HG03060 (cell line): Measurements from ENCODE around the gene ZBTB38.
A peak's percentile ranks its signal among the peaks of the same experiment; 100 is the strongest.

ENCODE experiments used
- ATAC-seq: cut with Tn5 transposase; IDR thresholded peaks from one replicate; pipeline ENCODE4 v1.9.1; 2021; ENCODE audit warnings: low read depth, moderate number of reproducible peaks; ENCODE audit not compliant: unreplicated experiment

Gene ZBTB38

DNA sequence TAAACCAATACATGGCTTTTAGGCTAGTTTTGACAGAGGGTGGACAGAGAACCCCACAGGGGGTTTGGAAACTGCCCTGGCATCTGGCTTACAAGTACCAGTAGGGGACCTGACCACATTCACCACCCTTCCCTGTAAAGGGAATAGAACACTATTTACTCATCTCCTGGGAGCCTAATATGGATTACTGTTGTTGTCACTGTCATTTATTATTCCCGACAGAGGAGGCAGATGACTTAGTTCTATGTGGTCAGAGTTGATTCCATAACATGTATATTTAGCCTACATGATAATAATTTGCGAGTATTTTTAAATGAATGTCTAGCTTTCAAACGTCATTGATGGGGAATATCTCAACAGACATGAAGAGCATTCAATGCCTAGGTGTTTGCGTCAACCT is 15.9 kb downstream of the ZBTB38 start:
- ATAC-seq: no peak

DNA sequence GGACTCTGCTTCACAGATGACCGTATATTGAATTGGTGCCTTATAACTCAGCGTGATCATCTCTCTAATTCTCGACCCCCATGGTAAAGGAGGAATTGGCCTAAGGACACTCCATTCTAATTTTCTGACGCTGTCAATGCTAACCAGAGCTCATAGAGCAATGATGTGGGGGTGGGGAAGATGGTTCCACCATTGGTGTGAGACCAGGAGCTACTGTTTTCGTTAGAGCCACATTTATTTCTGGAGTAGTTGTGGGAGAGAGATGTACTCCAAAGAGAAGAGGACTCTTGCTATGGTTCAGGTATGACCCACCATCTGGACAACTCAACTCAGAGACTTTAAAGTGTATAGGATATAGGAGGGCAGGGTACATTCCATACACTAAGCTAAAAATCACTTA is 16.3 kb downstream of the ZBTB38 start:
- ATAC-seq: no peak

DNA sequence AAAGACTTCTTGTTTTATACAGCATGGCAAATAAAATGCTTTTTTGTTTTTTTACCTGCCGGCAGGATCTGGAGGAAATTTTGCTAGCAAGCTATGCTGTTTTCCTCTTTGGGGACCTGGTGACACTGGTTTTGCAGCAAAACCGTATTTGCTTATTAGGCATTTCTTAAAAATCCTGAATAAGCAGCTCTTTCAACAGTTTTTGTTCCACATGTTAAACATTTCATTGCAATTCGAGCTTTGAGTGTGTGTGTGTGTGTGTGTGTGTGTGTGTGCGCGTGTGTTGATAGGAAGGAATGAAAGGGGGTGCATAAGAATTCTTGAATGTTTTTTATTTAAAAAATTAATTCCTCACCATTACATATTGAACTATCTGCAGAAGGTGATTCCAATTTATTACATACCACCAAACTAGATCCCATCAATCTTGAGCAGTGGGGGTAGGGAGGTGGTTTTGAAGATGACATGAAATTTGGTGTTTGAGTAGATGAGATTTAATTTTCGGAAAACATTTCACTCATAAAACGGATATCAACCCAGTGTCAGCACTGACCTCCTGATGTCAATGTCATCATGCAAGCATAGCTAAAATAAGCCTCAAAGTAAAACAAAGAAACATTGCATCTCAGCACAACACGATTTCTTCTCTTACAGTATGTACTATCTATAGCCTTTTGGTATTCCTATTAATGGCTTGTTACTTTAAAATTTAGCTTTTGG is 17.3 kb downstream of the ZBTB38 start:
- ATAC-seq: no peak

DNA sequence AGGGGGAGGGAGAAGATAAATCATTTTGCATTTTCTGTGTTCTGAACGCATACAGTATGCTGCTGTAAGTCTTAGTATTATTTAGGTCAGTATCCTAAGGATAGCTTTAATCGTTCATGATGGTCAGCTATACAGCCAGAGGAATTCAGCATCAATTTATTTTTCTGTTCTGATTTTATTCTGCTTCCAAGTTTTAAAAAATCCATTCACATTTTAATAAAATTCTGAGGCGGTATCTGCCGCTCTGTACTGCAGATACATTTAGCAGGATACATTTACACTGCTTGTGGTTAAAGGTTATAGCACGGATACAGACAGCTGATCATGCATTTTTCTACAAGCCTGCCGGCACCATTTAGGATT is 17.8 kb downstream of the ZBTB38 start:
- ATAC-seq: no peak

DNA sequence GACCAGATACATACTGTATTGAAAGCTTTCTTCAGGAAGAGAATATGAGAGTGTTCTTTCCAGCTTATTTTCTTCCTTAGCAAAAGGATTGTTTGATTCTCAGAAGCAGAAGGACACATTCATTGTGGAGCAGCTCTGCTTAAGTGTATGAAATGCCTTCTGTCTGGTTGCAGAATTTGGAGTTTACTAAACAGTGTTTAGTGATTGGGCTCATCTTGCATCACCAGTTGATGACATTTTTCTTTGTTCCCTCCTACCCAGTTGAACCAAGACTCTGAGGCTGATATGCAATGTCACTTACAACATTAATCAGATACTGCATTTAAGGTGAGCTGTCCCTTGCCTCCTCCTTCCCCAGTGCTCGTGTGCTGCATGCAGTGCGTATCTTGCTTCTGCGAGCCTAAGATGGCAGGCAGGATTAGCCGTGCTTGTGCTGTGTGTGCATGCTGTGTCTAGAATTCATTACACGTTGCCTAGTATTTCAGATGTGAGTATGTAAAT is 18.4 kb downstream of the ZBTB38 start:
- peak; percentile 18 for ATAC-seq

DNA sequence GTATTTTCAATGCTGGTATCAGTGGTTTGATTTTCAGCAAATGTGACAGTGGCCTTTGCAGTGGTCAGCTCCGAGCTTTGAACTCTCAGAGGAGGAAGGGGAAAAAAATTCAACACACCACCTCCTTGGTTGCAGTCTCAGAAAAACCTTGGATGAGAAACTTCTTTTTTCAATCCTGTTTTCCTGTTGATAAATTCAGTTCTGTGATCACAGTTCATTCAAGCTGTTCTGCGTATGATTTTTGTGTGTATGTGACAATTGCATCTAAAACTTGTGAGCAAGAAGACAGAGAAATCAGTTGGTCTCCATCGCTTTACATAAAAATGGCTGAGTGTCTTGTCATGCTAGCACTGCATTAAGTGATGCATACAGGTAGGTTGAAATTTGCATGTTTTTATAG is 19.2 kb downstream of the ZBTB38 start:
- ATAC-seq: no peak

DNA sequence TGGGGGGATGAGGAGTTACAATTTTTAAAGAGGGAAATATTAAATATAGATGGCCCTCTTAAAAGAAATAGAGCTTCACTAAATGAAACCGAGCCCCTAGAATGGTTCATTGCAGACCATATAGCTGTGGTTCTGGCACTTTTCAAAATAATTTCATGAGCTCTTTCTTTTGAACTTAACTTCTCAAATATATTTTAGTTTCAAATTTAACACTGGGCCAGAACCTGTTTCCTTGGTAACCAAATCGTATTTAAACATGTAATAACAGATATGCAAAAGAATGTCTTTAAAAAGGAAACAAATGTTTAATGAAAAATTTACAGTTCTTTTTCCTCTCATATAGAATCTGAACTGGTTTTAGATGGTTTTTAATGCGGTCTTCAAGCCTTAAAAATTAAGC is 20.1 kb downstream of the ZBTB38 start:
- no peak for ATAC-seq

DNA sequence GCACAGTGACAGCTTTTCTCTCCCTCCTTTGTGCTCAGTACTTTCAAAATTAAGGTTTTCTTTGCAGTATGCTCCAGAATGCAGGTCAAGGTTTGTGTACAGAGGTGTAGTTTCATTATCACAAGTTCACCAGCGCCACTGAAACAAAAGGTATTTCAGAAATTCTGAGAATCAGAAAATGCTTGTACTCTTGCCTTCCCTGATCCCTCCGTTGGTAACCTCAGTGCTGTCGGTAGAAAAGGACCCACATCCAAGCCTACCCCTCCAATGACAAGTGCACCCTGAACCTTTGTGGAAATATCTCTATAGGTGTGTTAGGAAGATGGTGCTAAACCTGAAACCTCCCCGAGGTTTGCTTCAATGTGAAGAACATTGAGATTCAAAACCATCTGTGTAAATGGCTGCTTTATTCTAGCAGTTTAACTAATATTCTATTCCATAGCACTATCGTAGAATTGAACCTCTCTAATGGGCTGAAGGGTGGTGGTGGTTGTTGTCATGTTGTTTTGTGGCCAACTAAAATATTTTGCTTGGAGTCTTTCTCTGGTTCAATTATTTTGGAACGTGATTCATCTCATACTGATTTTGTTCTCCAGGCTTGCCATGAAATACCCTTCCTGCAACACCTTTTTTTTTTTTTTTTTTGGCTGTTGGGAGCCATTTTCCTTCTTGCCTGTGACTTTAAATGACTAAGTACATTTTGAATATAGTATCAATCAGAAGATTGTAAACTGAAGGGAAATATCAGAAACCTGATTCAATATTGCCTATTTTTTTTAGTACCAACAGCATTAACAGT is 20.7 kb downstream of the ZBTB38 start:
- no peak for ATAC-seq

DNA sequence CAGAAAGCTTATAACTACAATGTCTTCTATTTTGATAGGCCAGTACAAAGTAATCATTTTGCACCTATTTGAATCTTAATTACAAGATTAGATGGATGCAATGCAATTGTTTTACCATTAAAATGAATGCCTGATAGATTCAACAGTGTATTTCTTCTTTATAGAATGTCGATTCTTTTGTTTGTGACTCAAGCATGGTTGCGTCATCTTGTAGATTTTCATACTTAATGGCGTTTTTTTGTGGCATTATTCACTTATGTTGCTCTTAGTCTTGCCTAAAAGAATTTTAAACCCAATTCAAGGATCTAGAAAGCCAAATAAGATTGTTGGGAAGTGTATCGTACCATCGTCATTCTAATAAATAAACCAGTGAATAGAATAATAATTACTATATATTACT is 21.4 kb downstream of the ZBTB38 start:
- no peak for ATAC-seq

DNA sequence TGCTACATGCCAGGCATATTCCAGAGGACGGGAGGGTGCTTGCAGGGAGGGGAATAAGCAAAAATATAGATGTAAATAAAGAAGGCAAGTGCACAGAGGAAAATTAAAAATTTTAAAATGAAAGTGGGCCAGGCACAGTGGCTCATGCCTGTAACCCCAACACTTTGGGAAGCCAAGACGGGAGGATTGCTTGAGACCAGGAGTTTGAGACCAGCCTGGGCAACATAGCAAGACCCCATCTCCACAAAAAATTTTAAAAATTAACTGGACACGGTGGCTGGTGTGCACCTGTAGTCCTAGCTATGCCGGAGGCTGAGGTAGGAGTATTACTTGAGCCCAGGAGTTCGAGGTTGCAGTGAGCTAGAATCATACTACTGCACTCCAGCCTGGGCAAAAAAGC is 22.4 kb downstream of the ZBTB38 start:
- ATAC-seq: no peak

DNA sequence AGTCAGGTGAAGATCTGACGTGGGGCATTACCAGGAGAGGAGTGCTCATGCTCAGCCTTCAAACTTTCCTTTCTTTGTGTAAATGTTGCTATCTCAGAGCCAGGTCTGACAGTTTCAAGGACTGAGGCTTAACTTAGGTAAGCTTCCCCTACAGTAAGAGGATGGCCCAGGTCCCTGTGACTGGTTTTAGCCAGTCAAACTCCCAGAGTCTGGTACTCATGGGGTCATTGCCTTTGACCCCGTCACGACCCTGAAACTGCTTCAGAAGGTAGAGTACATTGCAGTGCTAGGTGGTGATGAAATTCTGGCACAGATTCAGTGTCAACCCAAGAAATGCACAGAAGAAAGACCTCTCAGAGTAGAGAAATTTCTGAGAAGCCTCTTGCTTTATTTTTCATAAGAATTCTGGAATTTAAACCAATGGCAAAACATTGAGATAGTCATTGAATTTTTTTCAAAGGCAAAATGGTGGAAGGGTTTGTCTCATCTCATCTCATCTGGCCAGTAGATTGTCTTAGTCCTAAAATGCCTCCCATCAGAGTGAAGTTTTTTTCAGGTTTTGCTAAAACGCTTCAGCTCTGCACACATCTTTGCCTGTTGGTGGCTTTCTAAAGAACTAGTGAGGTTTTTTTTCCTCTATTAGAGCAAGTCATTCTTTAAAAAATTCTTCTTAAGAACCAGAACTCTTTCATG is 23.1 kb downstream of the ZBTB38 start:
- no peak for ATAC-seq

DNA sequence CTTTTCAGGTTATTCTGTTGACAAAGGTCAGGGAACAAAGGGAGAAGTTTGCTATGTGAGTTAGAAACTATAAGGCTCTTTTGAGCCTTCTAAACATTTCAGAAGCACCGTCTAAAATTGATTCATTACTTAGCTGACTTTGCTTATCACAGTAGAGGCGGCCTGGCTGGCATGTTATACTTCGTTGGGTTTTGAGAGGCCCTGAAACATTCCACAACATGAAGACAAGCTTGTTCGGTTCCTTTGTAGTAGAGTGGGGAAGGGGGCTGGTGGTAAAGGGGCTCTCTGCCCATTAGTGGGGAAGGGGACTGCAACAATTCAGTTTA is 23.6 kb downstream of the ZBTB38 start:
- ATAC-seq: no peak

DNA sequence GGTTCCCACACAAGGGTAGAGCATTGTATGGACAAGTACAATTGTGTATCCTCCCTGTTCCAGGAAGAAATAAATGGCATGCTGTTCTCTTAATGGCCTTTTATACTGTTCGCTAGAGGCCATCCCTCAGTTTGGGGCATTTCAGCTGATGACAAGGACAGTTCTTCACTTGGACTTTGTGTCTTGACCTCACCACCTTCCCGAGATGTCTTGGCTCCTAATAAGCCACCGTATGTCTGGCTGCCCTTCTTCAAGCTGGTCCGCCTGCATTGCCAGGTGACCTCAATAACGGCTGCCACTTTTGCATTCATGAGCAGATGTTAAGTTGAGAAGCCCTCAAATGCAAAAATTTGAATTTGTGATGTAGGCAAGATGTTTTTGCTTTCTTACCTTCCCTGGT is 24.1 kb downstream of the ZBTB38 start:
- ATAC-seq: no peak

DNA sequence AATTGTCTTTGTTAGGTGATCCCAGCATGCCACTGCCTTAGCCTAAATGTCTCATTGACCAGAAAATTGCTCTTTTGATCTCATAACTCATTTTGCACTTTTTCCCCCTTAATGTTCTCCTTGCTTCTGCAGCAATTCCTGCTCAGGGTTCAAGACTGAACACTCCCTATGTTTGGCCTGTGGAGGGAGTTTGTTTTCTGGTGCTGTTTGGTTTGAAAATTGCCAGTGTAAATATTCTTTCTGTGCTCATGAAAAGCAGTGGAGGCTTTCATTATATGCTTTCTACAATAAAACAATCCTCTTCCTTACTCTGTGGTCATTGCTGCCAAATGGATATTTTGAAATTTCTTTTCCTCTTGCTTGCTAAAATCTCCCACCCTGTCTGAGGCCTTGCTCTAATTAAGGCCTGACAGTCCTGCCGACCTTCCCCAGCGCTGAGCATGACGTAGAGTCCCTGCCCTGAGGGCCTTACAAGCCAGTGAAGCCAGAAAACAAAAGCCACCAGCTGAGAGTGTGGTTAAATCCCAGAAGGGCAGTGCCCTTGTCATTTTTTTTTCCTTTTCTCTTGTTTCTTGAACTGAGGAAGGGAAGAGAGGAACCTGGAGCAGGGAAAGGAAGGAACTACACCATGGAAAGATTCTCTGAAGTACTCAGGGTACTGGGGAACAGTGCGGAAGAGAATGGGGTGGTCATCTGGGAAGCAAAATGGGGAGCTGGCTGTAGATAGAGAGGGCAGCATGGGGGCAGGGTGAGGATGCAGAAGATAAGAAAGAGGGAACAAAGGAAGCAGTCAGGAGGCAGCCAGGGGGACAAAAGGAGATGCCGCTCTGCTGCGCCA is 24.8 kb downstream of the ZBTB38 start:
- ATAC-seq: no peak

DNA sequence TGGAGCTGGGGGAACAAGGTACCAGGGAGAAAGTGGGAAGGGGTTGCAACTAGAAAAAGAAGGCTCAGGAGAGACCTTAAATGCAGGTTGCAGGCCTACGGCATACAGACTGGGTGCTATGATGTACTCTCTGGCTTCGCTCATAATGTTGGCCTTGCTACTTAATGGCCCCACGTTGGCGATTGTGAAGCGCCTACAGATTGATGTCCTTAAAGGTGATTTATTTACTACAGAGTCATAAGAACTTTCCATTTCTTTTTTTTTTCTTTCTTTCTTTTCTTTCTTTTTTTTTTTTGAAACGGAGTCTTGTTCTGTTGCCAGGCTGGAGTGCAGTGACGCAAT is 25.4 kb downstream of the ZBTB38 start:
- ATAC-seq: no peak

DNA sequence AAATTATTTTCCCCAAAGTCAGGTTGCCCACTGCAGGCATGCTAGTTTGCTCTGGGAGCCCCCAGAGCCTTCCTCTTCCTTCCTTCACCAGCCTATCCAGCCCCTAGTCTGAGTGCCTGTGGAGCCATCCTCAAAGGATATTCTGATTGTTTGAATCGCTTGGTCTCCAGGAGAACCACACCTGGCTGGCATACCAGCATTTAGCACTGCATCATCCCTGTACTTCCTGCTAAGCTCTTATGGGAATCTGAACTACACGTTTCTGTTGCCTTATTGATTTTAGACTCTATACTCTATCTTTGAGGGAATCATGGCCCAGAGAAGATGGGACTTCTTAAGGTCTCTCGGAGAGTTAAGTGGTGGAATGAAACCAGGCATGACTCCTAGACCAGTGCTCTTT is 26.3 kb downstream of the ZBTB38 start:
- ATAC-seq: no peak

DNA sequence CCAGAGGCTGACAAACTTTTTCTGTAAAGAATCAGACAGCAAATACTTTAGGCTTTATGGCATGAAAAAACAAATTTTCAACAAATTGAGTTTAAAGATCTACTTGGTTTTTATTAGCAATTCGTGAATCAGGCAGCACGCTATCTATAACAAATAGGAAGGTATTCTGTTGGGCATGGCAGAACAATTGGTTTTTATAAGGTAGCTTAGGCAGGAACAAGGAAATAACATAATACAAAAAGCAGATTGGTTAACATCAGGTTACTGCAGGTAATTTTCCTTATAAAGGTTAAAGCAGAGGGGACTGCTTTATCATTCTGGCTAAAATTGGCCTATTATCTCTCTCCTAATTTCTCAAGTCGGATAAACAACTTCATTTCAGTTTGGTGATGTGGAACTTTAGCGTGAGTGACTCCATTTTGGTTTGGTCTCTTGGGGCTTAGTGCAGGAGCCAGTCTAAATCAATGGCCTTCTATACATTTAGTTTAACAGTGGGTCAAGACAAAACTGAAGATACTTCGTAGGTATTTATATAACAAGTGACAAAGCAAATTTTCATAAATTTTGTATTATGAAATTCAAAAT is 26.8 kb downstream of the ZBTB38 start:
- no peak for ATAC-seq

DNA sequence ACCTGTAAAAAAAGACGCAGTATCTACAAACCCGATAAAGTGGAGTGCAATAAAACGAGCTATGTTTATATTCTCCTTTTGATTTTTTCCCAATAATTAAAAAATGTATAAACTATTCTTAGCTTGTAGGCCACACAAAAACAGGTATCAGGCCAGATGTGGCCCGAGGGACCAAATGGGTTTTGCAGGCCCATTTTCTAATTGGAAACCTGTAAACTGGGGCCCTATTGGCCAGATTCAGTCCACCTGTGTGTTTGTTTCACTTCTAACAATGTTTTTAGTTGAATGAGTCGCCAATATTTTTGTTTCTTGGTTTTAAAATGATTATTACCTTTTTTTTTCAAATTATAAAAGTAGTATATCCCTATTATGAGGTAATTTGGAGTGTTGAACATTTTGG is 29.7 kb downstream of the ZBTB38 start:
- no peak for ATAC-seq

DNA sequence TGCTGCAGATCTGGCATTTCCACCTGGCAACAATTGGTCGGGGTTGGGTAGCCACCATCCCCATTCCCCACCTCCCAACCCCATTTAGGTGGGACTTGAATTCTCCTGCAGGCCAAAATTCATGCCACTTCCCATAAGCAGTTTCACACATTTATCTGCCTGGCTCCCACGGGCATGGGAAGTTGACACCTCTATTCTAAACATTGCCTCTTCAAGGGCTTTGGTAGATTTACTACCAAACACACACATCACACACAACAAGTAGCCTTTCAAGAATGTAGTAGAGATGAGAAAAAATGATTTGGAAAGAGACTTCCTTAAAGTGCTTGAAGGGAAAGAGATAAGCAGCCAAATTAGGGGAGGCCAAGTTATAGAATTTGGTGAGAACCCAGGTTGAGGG is 30.9 kb downstream of the ZBTB38 start:
- ATAC-seq: no peak
